Adipocyte (in vitro differentiated cells): Measurements from ENCODE around the gene ADAP1.
"Not testable (repeated sequence)": the region's sequence is repeated elsewhere in the genome, so short reads cannot be mapped to it uniquely, and the experiment has no call there.

Experiments used
- DNase-seq: peaks from one replicate; pipeline ENCODE4 v3.0.0-alpha.2; 2015; ENCODE audit warnings: low read depth
- H3K27me3 ChIP-seq: replicated peaks from 2 replicates; pipeline ENCODE4 v1.7.0; 2013; ENCODE audit warnings: mild to moderate bottlenecking, low read length, moderate library complexity; ENCODE audit not compliant: control insufficient read depth, insufficient read depth
- H3K36me3 ChIP-seq: 2 replicates; pipeline ENCODE4 v1.7.0; 2013; ENCODE audit warnings: low read length, mild to moderate bottlenecking, moderate library complexity; ENCODE audit not compliant: control insufficient read depth, insufficient read depth, severe bottlenecking
- H3K4me1 ChIP-seq: 2 replicates; pipeline ENCODE4 v1.7.0; 2013; ENCODE audit warnings: mild to moderate bottlenecking, low read length, moderate library complexity; ENCODE audit not compliant: control insufficient read depth, insufficient read depth
- H3K4me3 ChIP-seq: 2 replicates; pipeline ENCODE4 v1.7.0; 2013; ENCODE audit warnings: mild to moderate bottlenecking, low read length, moderate library complexity
- H3K9ac ChIP-seq: 2 replicates; pipeline ENCODE4 v1.7.0; 2013; ENCODE audit warnings: mild to moderate bottlenecking, low read length, moderate library complexity
- H3K9me3 ChIP-seq: 2 replicates; pipeline ENCODE4 v1.7.0; 2013; ENCODE audit warnings: mild to moderate bottlenecking, low read length, moderate library complexity; ENCODE audit not compliant: control insufficient read depth

Gene ADAP1

DNA sequence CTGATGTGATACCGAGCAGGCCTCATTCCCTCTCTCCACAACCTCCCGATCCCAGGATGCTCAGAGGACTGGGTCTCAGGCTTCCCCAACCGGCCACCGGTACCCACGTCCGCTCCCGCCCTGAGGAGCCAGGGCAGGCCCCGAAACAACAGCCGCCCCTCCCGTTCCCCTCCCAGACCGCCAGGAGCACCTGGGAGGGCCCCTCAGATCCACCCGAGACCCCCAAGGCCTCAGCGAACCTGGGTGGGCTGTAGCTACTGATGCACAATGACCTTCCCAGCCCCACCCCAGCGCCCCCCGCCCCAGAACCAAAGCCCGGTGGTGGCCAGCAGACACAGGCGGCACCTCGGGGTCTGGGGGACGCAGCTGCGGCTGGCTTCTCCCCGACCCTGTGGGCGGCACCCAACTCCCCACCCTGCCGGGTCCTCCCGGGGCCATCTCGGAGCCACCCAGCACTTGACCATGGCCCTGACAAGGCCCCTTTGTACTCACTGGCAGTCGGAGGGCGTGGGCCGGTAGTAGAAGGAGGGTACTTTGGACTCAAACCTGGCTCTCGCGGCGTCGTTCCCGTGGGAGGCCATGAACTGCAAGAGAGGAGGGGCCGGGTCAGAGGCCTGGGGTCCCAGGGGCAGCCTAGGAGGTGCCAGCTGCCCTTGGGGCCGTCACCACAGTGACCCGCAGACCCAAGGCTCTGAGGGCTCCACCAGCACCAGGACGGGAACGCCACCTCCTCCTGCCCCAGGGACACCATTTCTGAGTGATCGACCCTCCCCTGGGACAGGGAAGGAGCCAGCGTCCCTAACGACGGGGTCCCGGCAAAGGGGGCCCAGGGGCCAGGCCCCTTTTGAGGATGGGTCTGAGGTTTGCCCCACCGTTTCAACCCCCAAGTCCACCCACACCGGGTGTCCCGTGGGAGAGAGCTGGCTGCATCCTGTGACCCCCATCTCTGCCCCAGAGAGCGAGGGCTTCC is 28.1 kb downstream of the ADAP1 start:
- DNase-seq: no peak
- Histone ChIP-seq H3K4me3 (no peak overlapping the region), H3K9me3 (no peaks in the 10 kb centered on the region), H3K4me1 (peaks cover 11% of the 10 kb centered on the region), H3K27me3 (peaks cover 4% of the 10 kb centered on the region), H3K36me3 (no peaks in the 10 kb centered on the region), H3K9ac (no peak overlapping the region)

DNA sequence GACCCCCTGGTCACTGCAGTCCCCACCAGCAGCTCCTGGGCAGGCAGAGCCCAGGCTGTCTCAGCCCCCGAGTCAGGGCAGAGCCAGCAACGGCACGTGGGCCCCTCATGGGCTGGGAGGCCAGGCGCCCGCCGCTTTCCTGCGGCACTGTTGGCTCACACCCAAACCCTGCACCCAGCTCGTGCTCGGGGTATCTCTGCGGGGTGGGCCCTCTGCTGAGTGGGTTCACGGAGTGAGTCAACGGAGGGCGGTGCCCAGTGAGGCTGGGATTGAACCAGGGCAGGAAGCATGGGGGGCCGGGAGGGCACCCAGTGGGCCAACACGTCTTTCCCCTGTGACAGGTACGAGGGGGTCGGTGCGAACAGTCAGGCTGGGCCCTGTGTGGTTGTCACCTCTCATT is 28.9 kb downstream of the ADAP1 start:
- no peak for DNase-seq
- no peak overlapping the region for H3K4me3 ChIP-seq
- H3K36me3 ChIP-seq: no peaks in the 10 kb centered on the region
- H3K9ac ChIP-seq: no peak overlapping the region
- H3K27me3 ChIP-seq: peaks cover 11% of the 10 kb centered on the region
- no peaks in the 10 kb centered on the region for H3K9me3 ChIP-seq
- H3K4me1 ChIP-seq: peaks cover 11% of the 10 kb centered on the region

DNA sequence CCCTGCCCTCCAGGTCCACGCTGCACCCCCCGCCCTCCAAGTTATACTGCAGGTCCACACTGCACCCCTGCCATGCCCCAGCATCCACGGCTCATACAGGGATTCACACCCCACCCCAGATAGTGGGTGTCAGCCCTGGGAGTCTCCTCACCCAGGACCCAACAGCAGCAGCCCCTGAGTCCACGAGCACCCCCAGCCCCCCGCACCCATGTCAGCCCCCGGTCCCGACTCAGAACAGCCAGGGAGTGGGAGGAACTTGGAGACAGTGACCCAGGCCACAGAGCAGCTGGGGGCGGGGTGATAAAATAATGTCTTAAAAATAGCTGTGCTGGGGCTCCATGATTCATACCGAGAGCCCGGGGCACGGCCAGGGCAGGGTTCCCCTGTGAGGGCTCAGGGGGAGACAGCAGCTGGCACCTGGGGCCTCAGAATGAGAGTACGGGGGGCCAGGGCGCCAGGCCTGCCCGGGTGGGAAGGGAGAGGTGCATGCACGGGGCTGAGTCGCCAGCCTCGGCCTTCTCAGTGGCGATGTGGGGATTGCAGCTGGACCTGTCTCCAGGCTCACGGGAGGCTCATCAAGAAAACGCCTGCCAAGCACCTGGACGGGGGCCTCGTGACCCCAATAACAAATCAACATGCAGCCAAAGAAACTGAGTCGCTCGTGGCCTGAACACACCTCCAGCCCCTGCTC is 29.8 kb downstream of the ADAP1 start:
- Histone ChIP-seq H3K36me3 (no peaks in the 10 kb centered on the region), H3K9ac (no peak overlapping the region), H3K27me3 (peaks cover 13% of the 10 kb centered on the region), H3K4me1 (peaks cover 11% of the 10 kb centered on the region), H3K4me3 (no peak overlapping the region), H3K9me3 (no peaks in the 10 kb centered on the region)
- no peak for DNase-seq

DNA sequence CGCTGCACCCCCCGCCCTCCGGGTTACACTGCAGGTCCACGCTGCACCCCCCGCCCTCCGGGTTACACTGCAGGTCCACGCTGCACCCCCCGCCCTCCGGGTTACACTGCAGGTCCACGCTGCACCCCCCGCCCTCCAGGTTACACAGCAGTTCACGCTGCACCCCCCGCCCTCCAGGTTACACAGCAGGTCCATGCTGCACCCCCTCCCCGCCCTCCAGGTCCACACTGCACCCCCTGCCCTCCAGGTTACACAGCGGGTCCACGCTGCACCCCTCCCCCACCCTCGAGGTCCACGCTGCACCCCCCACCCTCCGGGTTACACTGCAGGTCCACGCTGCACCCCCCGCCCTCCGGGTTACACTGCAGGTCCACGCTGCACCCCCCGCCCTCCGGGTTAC is 30.4 kb downstream of the ADAP1 start:
- not testable (repeated sequence) for H3K9me3 ChIP-seq, H3K4me1 ChIP-seq, H3K4me3 ChIP-seq, H3K36me3 ChIP-seq, H3K9ac ChIP-seq, DNase-seq
- peaks cover 13% of the 10 kb centered on the region for H3K27me3 ChIP-seq

DNA sequence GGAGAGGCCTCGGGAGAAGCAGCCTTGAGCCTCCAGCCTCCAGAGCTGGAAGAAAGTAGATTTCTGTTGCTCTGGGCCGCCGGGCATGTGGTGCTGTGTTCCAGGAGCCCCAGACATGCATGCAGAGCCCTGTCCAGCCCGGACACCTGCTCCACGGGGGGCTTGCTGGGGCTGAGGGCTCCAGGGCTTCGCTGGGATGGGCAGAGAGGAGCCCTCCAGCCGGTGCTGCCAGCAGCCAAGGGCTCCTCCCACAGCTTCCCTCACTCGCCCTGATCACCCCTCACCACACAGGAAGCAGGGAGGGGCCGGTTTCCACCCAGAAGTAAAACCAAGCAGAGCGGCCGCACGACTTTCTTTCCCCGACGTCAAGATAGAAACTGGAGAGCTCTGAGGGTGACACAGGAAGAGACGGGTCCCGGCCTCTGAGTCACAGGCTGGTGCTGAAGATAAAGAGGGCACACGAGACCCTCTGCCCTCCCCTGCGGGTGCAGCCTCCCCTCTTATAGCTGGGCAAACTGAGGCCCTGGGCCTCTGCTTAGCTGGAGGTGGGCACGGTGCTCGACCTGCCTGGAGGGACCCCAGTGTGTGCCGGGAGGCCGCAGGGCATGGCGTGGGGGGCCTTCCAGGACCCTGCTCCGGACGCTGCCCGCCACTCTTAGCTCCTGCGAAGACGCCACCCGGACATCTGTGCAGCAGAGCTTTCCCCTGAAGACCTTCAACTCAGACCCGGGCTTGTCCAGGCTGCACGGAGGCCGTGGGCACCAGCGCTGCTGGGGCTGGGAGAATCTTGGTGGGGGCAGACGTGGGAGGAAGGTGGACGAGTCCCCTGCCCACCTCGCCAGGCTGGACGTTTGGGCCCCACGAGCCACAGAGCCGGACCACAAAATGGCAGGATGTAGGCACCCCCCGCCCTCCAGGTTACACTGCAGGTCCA is 31.1 kb downstream of the ADAP1 start:
- no peak overlapping the region for H3K4me3 ChIP-seq
- peaks cover 5% of the 10 kb centered on the region for H3K4me1 ChIP-seq
- no peak for DNase-seq
- H3K27me3 ChIP-seq: peaks cover 13% of the 10 kb centered on the region
- no peak overlapping the region for H3K9ac ChIP-seq
- no peaks in the 10 kb centered on the region for H3K36me3 ChIP-seq
- H3K9me3 ChIP-seq: no peaks in the 10 kb centered on the region

DNA sequence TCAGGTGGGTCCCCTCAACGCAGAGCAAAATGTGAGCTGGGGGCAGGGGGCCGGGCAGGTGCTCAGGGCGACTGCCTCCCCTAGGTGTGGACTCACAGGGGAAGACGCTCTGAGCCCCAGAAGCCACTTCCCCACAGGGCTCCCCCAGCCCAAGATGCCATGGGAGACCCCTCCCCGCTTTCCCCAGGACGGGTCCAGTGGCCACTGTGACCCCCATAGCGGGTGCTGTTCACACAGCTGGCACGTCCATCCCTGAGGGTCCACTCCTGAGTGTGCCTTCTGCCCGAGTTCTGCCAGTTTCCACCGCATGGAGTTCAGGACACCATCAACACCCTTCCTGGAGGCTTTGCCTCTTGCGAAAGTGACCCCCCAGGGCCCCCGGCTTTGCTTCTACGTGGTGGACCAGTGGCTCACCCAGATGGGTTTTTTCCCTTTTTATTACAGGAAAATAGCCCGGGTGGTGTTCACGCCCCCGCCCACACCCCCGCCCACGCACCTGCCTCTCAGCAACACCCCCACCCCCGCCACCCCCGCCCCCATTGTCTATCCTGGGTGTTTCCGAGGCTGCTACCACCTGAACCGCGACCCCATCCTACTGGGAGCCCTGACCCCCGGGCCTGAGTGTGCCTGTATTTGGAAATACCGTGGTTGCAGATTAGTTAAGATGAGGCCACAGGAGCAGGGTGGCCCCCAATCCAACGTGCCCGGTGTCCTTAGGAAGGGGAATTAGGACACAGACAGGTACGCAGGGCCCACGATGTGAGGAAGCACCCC is 32.0 kb downstream of the ADAP1 start:
- no peaks in the 10 kb centered on the region for H3K36me3 ChIP-seq
- H3K4me3 ChIP-seq: no peak overlapping the region
- no peak overlapping the region for H3K9ac ChIP-seq
- no peak for DNase-seq
- H3K4me1 ChIP-seq: peaks cover 5% of the 10 kb centered on the region
- peaks cover 13% of the 10 kb centered on the region for H3K27me3 ChIP-seq
- H3K9me3 ChIP-seq: no peaks in the 10 kb centered on the region

DNA sequence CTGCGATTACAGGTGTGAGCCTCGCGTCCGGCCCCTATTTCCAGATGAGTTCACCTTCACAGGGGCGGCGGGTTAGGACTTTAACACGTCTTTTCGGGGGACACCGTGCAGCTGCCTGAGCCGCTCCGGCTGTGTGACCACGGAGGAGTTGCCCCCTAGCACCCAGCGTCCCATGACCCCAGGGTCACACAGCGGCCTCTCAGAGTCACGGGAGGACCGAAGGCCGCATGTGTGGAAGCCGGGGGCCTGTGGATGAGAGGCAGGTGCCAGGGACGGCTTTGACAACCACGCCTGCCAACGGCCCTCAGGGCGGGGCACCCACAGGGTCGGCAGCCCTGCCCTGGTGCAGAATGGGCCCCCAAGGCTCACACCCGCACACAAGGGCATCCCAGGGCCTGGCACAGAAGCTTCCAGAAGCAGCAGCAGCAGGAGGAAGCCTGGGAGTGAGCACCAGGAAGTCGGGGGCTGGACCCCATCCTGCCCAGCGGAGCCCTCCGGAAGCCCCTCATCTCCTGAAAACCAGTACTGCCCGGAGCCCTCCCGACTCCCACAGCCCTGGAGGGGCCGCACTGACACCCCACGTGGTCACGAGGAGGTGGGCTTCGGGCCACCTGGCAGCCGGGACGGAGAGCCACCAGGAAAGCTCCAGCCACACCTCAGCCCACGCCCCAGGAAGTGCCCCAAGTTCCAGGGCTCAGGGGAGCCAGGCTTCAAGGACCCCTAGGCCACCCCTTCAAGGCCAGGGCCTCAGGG is 32.7 kb downstream of the ADAP1 start:
- Histone ChIP-seq H3K9me3 (no peaks in the 10 kb centered on the region), H3K4me3 (no peak overlapping the region), H3K9ac (no peak overlapping the region), H3K36me3 (no peaks in the 10 kb centered on the region), H3K27me3 (peaks cover 13% of the 10 kb centered on the region), H3K4me1 (peaks cover 5% of the 10 kb centered on the region)
- DNase-seq: no peak

DNA sequence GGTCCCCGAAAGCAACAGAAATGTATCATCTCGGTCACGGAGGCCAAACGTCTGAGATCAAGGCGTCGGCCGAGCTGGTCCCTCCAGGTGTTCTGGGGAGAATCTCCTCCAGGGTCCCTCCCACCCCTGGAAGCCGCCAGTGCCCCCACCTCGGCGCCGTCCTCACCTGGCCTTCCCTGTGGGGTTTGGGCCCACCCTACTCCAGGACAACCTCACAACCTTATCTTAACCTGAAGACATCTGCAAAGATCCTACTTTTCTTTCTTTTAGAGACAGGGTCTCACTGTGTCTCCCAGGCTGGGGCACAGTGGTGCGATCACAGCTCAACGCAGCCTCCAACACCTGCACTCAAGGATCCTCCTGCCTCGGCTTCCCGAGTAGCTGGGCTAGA is 33.4 kb downstream of the ADAP1 start:
- no peaks in the 10 kb centered on the region for H3K9me3 ChIP-seq
- no peak for DNase-seq
- no peak overlapping the region for H3K4me3 ChIP-seq
- peaks cover 13% of the 10 kb centered on the region for H3K27me3 ChIP-seq
- peaks cover 9% of the 10 kb centered on the region for H3K4me1 ChIP-seq
- H3K36me3 ChIP-seq: no peaks in the 10 kb centered on the region
- no peak overlapping the region for H3K9ac ChIP-seq

DNA sequence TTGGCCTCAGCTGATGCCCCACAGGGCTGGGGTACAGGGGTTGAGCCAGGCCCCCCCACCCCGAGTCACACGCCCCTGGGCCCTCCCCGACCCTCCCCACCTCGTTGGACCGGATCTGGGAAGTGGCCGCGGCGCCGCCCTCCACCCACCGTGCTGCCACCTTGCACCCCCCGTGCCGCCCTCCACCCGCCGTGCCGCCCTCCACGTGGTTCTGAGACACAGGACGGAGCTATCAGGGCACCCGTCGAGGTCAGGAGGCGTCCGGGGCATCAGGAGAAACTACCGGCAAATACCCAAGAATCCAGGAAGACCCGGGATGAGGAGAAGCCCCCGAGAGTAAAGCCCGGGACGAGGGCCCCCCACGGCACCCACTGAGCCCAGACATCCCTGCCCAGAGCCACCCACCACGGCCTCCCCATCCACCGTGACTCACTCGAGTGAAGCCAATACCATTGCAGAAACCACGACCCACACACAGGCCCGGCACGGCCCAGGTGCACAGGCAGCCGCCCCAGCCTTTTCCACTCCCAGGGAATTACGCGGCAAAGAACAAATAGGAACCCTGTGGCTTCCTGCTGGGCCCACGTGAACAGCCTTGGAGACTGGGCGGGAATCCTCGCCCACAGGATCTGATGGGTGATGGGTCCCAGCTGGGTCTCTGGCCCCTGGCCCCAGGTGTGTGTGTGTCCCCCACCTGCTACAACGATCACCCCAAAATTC is 34.0 kb downstream of the ADAP1 start:
- no peak for DNase-seq
- H3K9me3 ChIP-seq: no peaks in the 10 kb centered on the region
- no peaks in the 10 kb centered on the region for H3K36me3 ChIP-seq
- H3K4me1 ChIP-seq: peaks cover 9% of the 10 kb centered on the region
- H3K27me3 ChIP-seq: peaks cover 13% of the 10 kb centered on the region
- H3K4me3 ChIP-seq: no peak overlapping the region
- no peak overlapping the region for H3K9ac ChIP-seq
